ENCODE data around the gene GRIK4. TPM values are rescaled to one million over a fixed set of nuclear protein-coding genes. Genes with fewer than 3 reads are reported as not detected.

The GRIK4 gene
- total RNA-seq, 1 donor from 2014 or later: 2.2 TPM

- DNase-seq (ENCODE audit: low spot score in 2 of 2, unreplicated experiment in 2 of 2): no peak
- no peaks in the 10 kb centered on the region for H3K36me3 Mint-ChIP-seq
- H3K4me3 Mint-ChIP-seq: no peak overlapping the region
- H3K9me3 Mint-ChIP-seq: no peaks in the 10 kb centered on the region
- H3K27me3 Mint-ChIP-seq (ENCODE audit: low read depth): peaks cover 17% of the 10 kb centered on the region
- no peaks in the 10 kb centered on the region for H3K4me1 Mint-ChIP-seq
- no peak for TF ChIP-seq CTCF (IDR thresholded peaks at IDR 0.05; ENCODE audit: unreplicated experiment)
- no peak overlapping the region for H3K27ac Mint-ChIP-seq
Observed at GRCh38 chr11:120807414-120808150, 296.0 kb downstream of the GRIK4 start.

GRCh38 chr11:120808616-120809050 lies 297.1 kb downstream of the GRIK4 start:
- Mint-ChIP-seq H3K4me3 (no peak overlapping the region), H3K4me1 (no peaks in the 10 kb centered on the region), H3K27ac (no peak overlapping the region), H3K9me3 (no peaks in the 10 kb centered on the region), H3K27me3 (ENCODE audit: low read depth) (peaks cover 13% of the 10 kb centered on the region), H3K36me3 (no peaks in the 10 kb centered on the region)
- no peak for DNase-seq (ENCODE audit: low spot score in 2 of 2, unreplicated experiment in 2 of 2)
- no peak for TF ChIP-seq CTCF (IDR thresholded peaks at IDR 0.05; ENCODE audit: unreplicated experiment)

- Mint-ChIP-seq H3K4me1 (peaks cover 5% of the 10 kb centered on the region), H3K4me3 (no peak overlapping the region), H3K27me3 (ENCODE audit: low read depth) (peaks cover 6% of the 10 kb centered on the region), H3K36me3 (no peaks in the 10 kb centered on the region), H3K27ac (no peak overlapping the region), H3K9me3 (no peaks in the 10 kb centered on the region)
- TF ChIP-seq CTCF (IDR thresholded peaks at IDR 0.05; ENCODE audit: unreplicated experiment): no peak
- DNase-seq (ENCODE audit: low spot score in 2 of 2, unreplicated experiment in 2 of 2): no peak
Observed at GRCh38 chr11:120810251-120810650, 298.7 kb downstream of the GRIK4 start.

GRCh38 chr11:120811199-120811598 lies 299.7 kb downstream of the GRIK4 start:
- no peak for TF ChIP-seq CTCF (IDR thresholded peaks at IDR 0.05; ENCODE audit: unreplicated experiment)
- Mint-ChIP-seq H3K4me3 (no peak overlapping the region), H3K9me3 (no peaks in the 10 kb centered on the region), H3K4me1 (peaks cover 12% of the 10 kb centered on the region), H3K36me3 (no peaks in the 10 kb centered on the region), H3K27me3 (ENCODE audit: low read depth) (peaks cover 3% of the 10 kb centered on the region), H3K27ac (no peak overlapping the region)
- no peak for DNase-seq (ENCODE audit: low spot score in 2 of 2, unreplicated experiment in 2 of 2)

GRCh38 chr11:120811731-120812130 lies 300.2 kb downstream of the GRIK4 start:
- TF ChIP-seq CTCF (IDR thresholded peaks at IDR 0.05; ENCODE audit: unreplicated experiment): no peak
- Mint-ChIP-seq H3K4me3 (no peak overlapping the region), H3K36me3 (no peaks in the 10 kb centered on the region), H3K27ac (no peak overlapping the region), H3K9me3 (no peaks in the 10 kb centered on the region), H3K4me1 (peaks cover 14% of the 10 kb centered on the region), H3K27me3 (ENCODE audit: low read depth) (peaks cover 2% of the 10 kb centered on the region)
- DNase-seq (ENCODE audit: low spot score in 2 of 2, unreplicated experiment in 2 of 2): no peak

Measured in mesothelial cell of epicardium (in vitro differentiated cells).